WERI-Rb-1 (cell line): ENCODE results near the gene MRPL49.

ENCODE experiments used
- DNase-seq: peaks from one replicate; pipeline ENCODE4 v3.0.0-alpha.2; 2020
- H3K27ac ChIP-seq: fragments of 250-450 bp; sonication (Bioruptor Pico); 2 replicates; pipeline ENCODE4 v1.5.1; 2020; ENCODE audit warnings: mild to moderate bottlenecking, moderate library complexity
- H3K27me3 ChIP-seq: fragments of 250-450 bp; sonication (Bioruptor Pico); 2 replicates; pipeline ENCODE4 v1.5.1; 2021; ENCODE audit warnings: mild to moderate bottlenecking, low read depth, moderate library complexity; ENCODE audit not compliant: insufficient read depth, severe bottlenecking
- H3K36me3 ChIP-seq: fragments of 250-450 bp; sonication (Bioruptor Pico); 2 replicates; pipeline ENCODE4 v1.5.1; 2020; ENCODE audit warnings: mild to moderate bottlenecking, moderate library complexity
- H3K4me3 ChIP-seq: 2 replicates; pipeline ENCODE4 v1.5.1; 2011; ENCODE audit warnings: low read depth, mild to moderate bottlenecking, control low read depth, low read length
- H3K9me3 ChIP-seq: fragments of 250-450 bp; sonication (Bioruptor Pico); 2 replicates; pipeline ENCODE4 v1.5.1; 2021; ENCODE audit warnings: mild to moderate bottlenecking, moderate library complexity; ENCODE audit not compliant: severe bottlenecking
- CTCF ChIP-seq: IDR thresholded peaks from 2 replicates; pipeline ENCODE4 v1.5.1; 2011; ENCODE audit warnings: low read depth, mild to moderate bottlenecking, control low read depth, inconsistent platforms, low read length

MRPL49 gene

GRCh38 chr11:65083134-65083833, 38.8 kb upstream of the MRPL49 start:
- Histone ChIP-seq H3K4me3 (peak overlapping the region; percentile 90), H3K27me3 (no peaks in the 10 kb centered on the region), H3K9me3 (no peaks in the 10 kb centered on the region), H3K27ac (peak overlapping the region; percentile 97), H3K36me3 (peaks cover 58% of the 10 kb centered on the region)
- DNase-seq: no peak
- no peak for TF ChIP-seq CTCF

DNA sequence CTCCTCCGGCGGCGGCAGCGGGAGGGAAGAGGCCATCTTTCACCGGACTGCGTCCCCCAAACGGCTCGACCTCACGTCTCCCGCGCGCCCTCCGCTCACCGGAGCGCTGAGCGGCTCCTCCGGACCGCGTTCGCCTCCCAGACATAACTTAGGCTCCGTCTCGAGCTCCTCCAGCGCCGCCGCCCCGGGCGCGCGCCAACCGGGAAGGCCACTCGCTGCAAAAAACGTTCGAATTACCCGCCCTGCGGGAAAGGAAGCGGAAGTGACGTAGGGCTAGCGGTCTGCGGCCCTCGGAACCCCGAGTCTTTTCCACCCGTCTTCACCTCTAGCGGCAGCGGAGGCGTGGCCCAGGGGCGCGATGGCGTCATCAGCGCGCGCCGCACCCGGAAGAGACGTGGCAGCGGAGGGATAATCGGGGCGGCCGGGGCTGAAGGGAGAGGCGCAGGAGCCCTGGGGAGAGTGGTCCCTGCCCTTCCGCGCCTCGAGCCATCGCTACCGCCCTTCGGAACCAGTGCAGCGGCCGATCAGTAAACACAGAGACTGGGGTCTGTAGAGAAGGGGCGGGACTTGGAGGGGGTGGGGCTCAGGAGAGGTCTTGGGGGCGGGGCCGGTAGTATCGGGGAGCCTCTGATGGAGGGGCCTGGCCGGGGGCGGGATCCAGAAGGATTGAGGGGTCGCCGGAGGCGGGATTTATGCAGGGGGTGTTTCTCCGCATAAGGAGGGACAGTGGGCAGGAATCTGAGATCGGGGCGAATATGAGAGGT, 38.1 kb upstream of the MRPL49 start, which contains the start of the genes CDCA5 and ZFPL1:
Gene CDCA5 (minus strand): TSS at position 207 of the 764 bp plus-strand sequence. CDS start 62 bp downstream, at position 145.
Gene ZFPL1 (plus strand): TSS at position 389 of the 764 bp plus-strand sequence. CDS start 477 bp downstream, outside the sequence.
- Histone ChIP-seq H3K27ac (peak within 1 kb of the TSS; percentile 97), H3K9me3 (no peaks in the 10 kb centered on the region), H3K4me3 (peak within 1 kb of the TSS; percentile 90), H3K27me3 (no peaks in the 10 kb centered on the region), H3K36me3 (peaks cover 51% of the 10 kb centered on the region)
- DNase-seq: peak; percentile 95
- TF ChIP-seq CTCF: no peak

- H3K27ac ChIP-seq: peak overlapping the region; percentile 97
- peaks cover 45% of the 10 kb centered on the region for H3K36me3 ChIP-seq
- no peaks in the 10 kb centered on the region for H3K9me3 ChIP-seq
- no peak for TF ChIP-seq CTCF
- no peaks in the 10 kb centered on the region for H3K27me3 ChIP-seq
- peak overlapping the region; percentile 90 for H3K4me3 ChIP-seq
- DNase-seq: no peak
Measured at GRCh38 chr11:65084598-65085375, 37.3 kb upstream of the MRPL49 start.

DNA sequence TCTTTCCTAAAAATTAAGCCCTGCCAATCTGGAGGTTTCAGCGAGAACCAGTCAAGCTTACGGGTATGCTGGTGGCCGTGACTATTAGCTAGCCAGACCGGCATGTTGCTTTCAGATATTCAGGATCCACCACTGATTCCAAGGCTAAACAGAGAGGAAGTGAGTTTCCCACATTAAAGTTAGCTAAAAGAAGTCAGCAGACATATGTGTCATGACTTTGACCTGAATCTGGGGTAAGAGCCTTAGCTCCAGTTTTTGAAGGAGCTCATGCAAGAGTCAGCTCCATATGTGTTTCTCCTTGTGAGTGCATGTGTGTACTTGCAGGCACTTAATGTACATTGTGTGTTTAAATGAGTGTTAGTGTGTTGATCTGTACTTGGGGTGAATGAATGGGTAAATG, 36.7 kb upstream of the MRPL49 start:
- Histone ChIP-seq H3K36me3 (peaks cover 40% of the 10 kb centered on the region), H3K27ac (no peak overlapping the region), H3K4me3 (no peak overlapping the region), H3K9me3 (no peaks in the 10 kb centered on the region), H3K27me3 (no peaks in the 10 kb centered on the region)
- TF ChIP-seq CTCF: no peak
- no peak for DNase-seq

GRCh38 chr11:65086809-65087208, 35.3 kb upstream of the MRPL49 start:
- Histone ChIP-seq H3K9me3 (no peaks in the 10 kb centered on the region), H3K27me3 (no peaks in the 10 kb centered on the region), H3K27ac (no peak overlapping the region), H3K4me3 (no peak overlapping the region), H3K36me3 (peaks cover 31% of the 10 kb centered on the region)
- DNase-seq: no peak
- no peak for TF ChIP-seq CTCF
